B cell (primary cell): ENCODE results near the gene TCF7L1.

Source experiments
- EZH2 ChIP-seq: IDR thresholded peaks from 2 replicates; pipeline ENCODE4 v1.6.1; 2012; ENCODE audit warnings: borderline replicate concordance, low read depth, mild to moderate bottlenecking, moderate library complexity, low read length; ENCODE audit not compliant: insufficient read depth, poor library complexity, severe bottlenecking
- TF ChIP-seq, protein P1 (sequence below): fragments of 200-600 bp; IDR thresholded peaks from one replicate; pipeline ENCODE4 v1.8.0; 2022; ENCODE audit warnings: antibody characterized with exemption, mild to moderate bottlenecking

DNA sequence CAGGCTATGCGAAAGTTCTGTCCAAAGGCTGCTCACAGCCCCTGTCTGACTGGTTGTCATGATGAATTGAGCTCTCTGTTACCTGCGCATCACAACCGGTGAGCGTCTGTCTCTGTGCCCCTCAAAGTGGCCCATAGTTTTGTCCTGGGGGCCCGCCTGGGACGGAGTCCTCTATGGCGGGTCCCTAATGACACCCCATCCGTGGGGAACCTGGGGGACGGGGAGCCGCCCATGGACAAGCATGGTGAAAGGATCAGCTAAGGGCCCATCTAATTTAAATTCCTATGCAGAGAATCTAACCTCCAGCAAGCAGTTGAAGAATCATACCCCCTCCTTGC is 221.8 kb downstream of the TCF7L1 start:
- TF ChIP-seq, protein P1, sequence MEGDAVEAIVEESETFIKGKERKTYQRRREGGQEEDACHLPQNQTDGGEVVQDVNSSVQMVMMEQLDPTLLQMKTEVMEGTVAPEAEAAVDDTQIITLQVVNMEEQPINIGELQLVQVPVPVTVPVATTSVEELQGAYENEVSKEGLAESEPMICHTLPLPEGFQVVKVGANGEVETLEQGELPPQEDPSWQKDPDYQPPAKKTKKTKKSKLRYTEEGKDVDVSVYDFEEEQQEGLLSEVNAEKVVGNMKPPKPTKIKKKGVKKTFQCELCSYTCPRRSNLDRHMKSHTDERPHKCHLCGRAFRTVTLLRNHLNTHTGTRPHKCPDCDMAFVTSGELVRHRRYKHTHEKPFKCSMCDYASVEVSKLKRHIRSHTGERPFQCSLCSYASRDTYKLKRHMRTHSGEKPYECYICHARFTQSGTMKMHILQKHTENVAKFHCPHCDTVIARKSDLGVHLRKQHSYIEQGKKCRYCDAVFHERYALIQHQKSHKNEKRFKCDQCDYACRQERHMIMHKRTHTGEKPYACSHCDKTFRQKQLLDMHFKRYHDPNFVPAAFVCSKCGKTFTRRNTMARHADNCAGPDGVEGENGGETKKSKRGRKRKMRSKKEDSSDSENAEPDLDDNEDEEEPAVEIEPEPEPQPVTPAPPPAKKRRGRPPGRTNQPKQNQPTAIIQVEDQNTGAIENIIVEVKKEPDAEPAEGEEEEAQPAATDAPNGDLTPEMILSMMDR = no peak
- no peak for TF ChIP-seq EZH2
